ENCODE measurements around the gene PIGS.

GRCh38 chr17:28599311-28600184 is 28.2 kb upstream of the PIGS start:
- TF ChIP-seq CTCF (conservative IDR thresholded peaks at IDR 0.05; ENCODE audit: low read depth, low read length) (no peak), POLR2A (IDR thresholded peaks at IDR 0.05; ENCODE audit: low read depth, low read length) (peak; percentile 82), RFX5 (IDR thresholded peaks at IDR 0.05; ENCODE audit: low read depth, low read length) (no peak; the same call in 1 of the 2 replicates), SMC3 (IDR thresholded peaks at IDR 0.05; ENCODE audit: low read depth, low read length) (no peak), ELK1 (IDR thresholded peaks at IDR 0.05; ENCODE audit: borderline replicate concordance, low read depth, low read length) (no peak), RAD21 (IDR thresholded peaks at IDR 0.05; ENCODE audit: low read length) (no peak), RCOR1 (IDR thresholded peaks at IDR 0.05; ENCODE audit: insufficient replicate concordance, low read length) (no peak), CEBPB (IDR thresholded peaks at IDR 0.05; ENCODE audit: low read depth, low read length) (no peak), CHD1 (IDR thresholded peaks at IDR 0.05; ENCODE audit: low read depth, low read length) (0 out of 2 replicates have a peak, but pooled peaks have one; percentile 84), MAFK (IDR thresholded peaks at IDR 0.05; ENCODE audit: low read depth, low read length) (no peak), USF2 (IDR thresholded peaks at IDR 0.05; ENCODE audit: low read depth, low read length) (no peak), FOS (IDR thresholded peaks at IDR 0.05; ENCODE audit: low read depth, low read length) (peak; percentile 38; the same call in 1 of the 2 replicates), NFE2L2 (IDR thresholded peaks at IDR 0.05; ENCODE audit: low read depth, low read length) (no peak), BHLHE40 (IDR thresholded peaks at IDR 0.05; ENCODE audit: low read depth, low read length) (0 out of 2 replicates have a peak, but pooled peaks have one; percentile 17)

All from IMR-90 (cell line).